GM12891 (cell line): Measurements from ENCODE around the gene TEKT2.

Experiments
- POLR2A ChIP-seq: IDR thresholded peaks from 2 replicates; pipeline ENCODE4 v1.6.1; 2011; ENCODE audit warnings: low read depth, low read length, control low read depth
- TAF1 ChIP-seq: IDR thresholded peaks from 2 replicates; pipeline ENCODE4 v1.6.1; 2011; ENCODE audit warnings: low read depth, low read length, control low read depth

DNA sequence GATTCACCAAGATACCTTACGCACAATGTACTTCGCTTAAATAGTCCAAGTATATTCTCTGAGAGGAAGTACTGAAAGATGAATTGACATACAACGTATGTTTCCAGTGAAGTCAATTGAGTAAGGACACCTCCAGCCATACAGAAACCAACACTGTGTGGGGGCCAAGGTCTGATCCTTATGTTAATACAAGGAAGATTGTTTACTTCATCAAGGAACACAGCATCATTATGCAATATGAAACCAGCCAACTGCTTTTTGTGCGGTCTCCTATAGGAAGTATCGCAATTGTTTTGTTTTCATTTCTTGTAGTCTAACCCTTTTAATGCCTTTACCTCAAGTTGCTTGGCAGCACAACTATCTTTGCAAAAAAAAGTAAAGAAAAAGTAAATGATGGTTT lies 28.2 kb upstream of the TEKT2 start:
- TF ChIP-seq TAF1: no peak
- TF ChIP-seq POLR2A: no peak
